ENCODE results near the gene OR5P2.

The OR5P2 gene

DNA sequence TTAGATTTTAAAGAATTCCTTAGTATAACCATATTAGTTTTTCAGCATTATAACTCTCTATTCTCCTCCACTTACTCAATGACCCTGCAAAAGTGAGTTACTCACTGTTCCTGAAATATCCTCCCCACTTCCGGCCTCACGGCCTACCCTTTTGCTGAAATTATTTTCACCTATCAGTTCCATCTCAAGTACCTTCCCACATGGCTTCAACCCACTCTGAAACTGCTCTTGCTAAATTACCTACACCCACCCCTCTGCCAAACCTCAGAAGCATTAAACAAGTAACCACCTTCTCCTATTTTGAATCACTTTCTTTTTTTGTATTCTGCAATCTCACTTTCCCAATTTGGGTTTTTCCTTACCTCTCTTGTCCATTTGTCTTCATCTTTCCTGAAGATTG is 37.7 kb downstream of the OR5P2 start:
- TF ChIP-seq POLR2A (IDR thresholded peaks at IDR 0.05; ENCODE audit: low read depth, low read length) (no peak), POLR2AphosphoS5 (IDR thresholded peaks at IDR 0.05; ENCODE audit: low read depth, low read length) (no peak), TAF1 (IDR thresholded peaks at IDR 0.05; ENCODE audit: borderline replicate concordance, low read depth, low read length) (no peak)
- peak; percentile 2 for DNase-seq (ENCODE audit: insufficient read length)
- peak; percentile 63 for FAIRE-seq

DNA sequence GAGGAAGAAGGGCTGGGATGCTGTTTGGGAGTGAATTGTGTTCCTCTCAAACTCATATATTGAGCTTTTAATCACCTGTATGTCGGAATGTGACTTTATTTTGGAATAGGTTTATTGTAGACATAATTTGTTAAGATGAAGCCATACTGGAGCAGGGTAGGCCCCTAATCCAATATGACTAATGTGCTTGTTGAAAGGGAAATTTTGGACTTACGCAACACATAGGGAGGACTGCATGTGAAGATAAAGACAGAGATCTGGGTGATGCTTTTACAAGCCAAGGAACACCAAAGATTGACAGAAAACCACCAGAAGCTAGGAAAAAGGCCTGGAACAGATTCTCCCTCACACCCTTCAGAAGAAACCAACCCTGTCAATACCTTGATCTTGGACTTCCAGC is 47.3 kb downstream of the OR5P2 start:
- no peak for TF ChIP-seq TAF1 (IDR thresholded peaks at IDR 0.05; ENCODE audit: borderline replicate concordance, low read depth, low read length)
- TF ChIP-seq POLR2AphosphoS5 (IDR thresholded peaks at IDR 0.05; ENCODE audit: low read depth, low read length): no peak
- TF ChIP-seq POLR2A (IDR thresholded peaks at IDR 0.05; ENCODE audit: low read depth, low read length): no peak
- DNase-seq (ENCODE audit: insufficient read length) (no peak), FAIRE-seq (no peak)

All from GM12892 (cell line).